ENCODE results near the gene UAP1. TPM values are rescaled to one million over a fixed set of nuclear protein-coding genes. Genes with fewer than 3 reads are reported as not detected.

UAP1 gene
- total RNA-seq: 89.8 and 91.5 TPM in 2 replicates
- polyA plus RNA-seq: 24.8 and 30.6 TPM in 2 replicates
- 45.8 and 47.4 TPM in 2 replicates for polyA plus RNA-seq (2011; cell fraction: cytosol; rRNA removed)
- 65.6 and 84.2 TPM in 2 replicates for polyA plus RNA-seq (2011; cell fraction: nucleus; rRNA removed)
- 98.3 and 141 TPM in 2 replicates for polyA plus RNA-seq (2012)
- 50.8 and 51.9 TPM in 2 replicates for polyA minus RNA-seq
- polyA minus RNA-seq (2011; cell fraction: cytosol; rRNA and poly(A)+ RNA removed): 28.1 TPM
- polyA minus RNA-seq (2011; cell fraction: nucleus; rRNA and poly(A)+ RNA removed): 68.3 and 78.5 TPM in 2 replicates
- percentile 95 among the genes with signal in this experiment for Bru-seq, nascent RNA
- BruChase-seq, experiment 1, labeled RNA remaining after a 6-hour chase: percentile 91 among the genes with signal in this experiment
- percentile 91 among the genes with signal in this experiment for BruChase-seq, experiment 2, labeled RNA remaining after a 2-hour chase
- long read RNA-seq, transcript UAP1-204 (10 exons, 2,294 nt): major isoform, 107 of 263 reads
- long read RNA-seq, transcript UAP1-201 (11 exons, 2,377 nt): minor isoform, 89 of 263 reads
- long read RNA-seq, transcript UAP1-207 (2 exons, 1,147 nt): minor isoform, 5 of 263 reads
- long read RNA-seq, partial matches to known transcripts: 9 of 263 reads
- long read RNA-seq, other reads (novel, unspliced or antisense): 52 of 263 reads

DNA sequence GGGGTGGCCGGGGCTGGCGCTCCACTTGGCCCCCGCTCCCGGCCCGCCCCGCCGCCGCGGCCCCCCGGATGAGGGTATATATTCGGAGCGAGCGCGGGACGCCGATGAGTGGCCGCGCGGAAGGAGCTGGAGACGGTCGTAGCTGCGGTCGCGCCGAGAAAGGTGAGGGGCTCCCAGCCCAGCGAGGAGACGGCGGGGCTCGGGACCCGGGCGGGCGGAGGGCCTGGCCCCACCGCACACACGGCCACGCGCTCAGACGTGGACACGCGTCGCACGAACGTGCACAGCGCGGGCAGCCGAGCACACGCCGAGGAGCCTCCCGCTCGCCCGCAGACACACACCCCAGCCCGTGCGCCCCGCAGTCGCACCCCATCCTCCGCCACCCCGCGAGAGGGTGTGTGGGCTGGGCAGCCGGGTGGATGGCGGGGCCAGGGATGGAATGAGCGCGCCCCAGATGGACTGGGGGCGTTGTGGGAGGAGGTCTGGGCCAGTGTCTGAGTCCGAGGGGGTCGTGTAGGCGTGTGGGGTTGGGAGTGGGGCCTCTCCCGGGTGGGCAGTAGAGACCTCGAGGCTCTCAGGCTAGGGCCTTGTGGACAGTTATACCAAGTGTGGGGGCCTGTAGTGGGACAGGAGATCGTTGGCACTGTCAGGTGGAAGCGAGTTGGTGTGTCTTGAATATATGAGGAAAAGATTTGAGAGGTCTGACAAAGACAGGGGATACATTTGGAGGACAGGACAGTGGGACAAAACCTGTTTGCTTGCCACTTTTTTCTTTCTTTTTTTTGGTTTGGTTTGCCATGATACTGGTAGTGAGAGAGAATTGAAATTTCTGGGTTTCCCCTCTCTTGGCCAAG, at the start of gene UAP1:
Gene UAP1, plus strand, starts transcription at position 107 of the 854 bp plus-strand sequence. CDS start 4,347 bp downstream, outside the sequence.
- FAIRE-seq: peak; percentile 4
- CTCF ChIA-PET: interaction anchor here (0.9 kb wide), 1 partner anchor 13 kb away, joined by 3 read pairs; no protein-coding TSS in a partner anchor
- H3K9me3 ChIP-seq (replicated peaks; ENCODE audit: control insufficient read depth, insufficient read depth, low read length): no peaks in the 10 kb centered on the region
- POLR2A ChIA-PET: interaction anchor here (0.6 to 1.6 kb wide), 4 partner anchors 12 to 43 kb away, joined by 3 to 4 read pairs (median 4); no protein-coding TSS in a partner anchor
- peaks cover 25% of the 10 kb centered on the region for H3K4me1 ChIP-seq (ENCODE audit: control insufficient read depth, extremely low read depth, insufficient read depth, low read length)
- DNase-seq (ENCODE audit: low read depth, low spot score): no peak
- H3K36me3 ChIP-seq (ENCODE audit: control insufficient read depth in 2 of 2, extremely low read depth in 1 of 2, insufficient read depth in 2 of 2, low read length in 2 of 2): peaks cover 0 to 2% of the 10 kb centered on the region in 2 experiments
- TF ChIP-seq MYC (IDR thresholded peaks at IDR 0.05; ENCODE audit: low read depth, low read length) (no peak), POLR2AphosphoS5 (IDR thresholded peaks at IDR 0.05; ENCODE audit: insufficient read depth, low read depth, low read length) (peak; percentile 42), FOS (IDR thresholded peaks at IDR 0.05; ENCODE audit: borderline replicate concordance, insufficient read depth, low read length) (peak; percentile 1), POLR2A (IDR thresholded peaks at IDR 0.05; ENCODE audit: low read depth, low read length) (peak; percentile 68)
- H3K79me2 ChIP-seq (ENCODE audit: control insufficient read depth, insufficient read depth, low read length): peaks cover 53% of the 10 kb centered on the region
- peak within 1 kb of the TSS; percentile 81 for H2AFZ ChIP-seq (ENCODE audit: low read depth, low read length)
- peak within 1 kb of the TSS; percentile 89 for H3K27ac ChIP-seq (ENCODE audit: insufficient read depth, low read depth, low read length)
- H3K27me3 ChIP-seq (ENCODE audit: control insufficient read depth in 2 of 2, insufficient read depth in 2 of 2, low read length in 2 of 2): no peaks in the 10 kb centered on the region
- no TSS peak for BruUV-seq (replicated peaks)
- dilution Hi-C loops (cut with MboI; ENCODE audit: extremely low pct_ligation_motif_present, low sequenced_read_pairs): no loop called here
- no peaks in the 10 kb centered on the region for H3K9me1 ChIP-seq (replicated peaks; ENCODE audit: control insufficient read depth, extremely low read depth, insufficient read depth, low read length)
- H3K4me2 ChIP-seq (ENCODE audit: insufficient read depth, low read length): peak within 1 kb of the TSS; percentile 94
- intact Hi-C loops (cut with micrococcal nuclease): loop anchor here (1.0 to 5.0 kb wide), 6 partner anchors 8 to 505 kb away; partner anchors contain the start of gene UHMK1
- H3K9ac ChIP-seq (replicated peaks; ENCODE audit: extremely low read depth, insufficient read depth, low read length): peak within 1 kb of the TSS; percentile 94
- no peaks in the 10 kb centered on the region for H4K20me1 ChIP-seq (replicated peaks; ENCODE audit: control insufficient read depth, extremely low read depth, insufficient read depth, low read length)
- peak within 1 kb of the TSS; percentile 61 to 95 (median 85) for H3K4me3 ChIP-seq (replicated peaks in 1 of 3; ENCODE audit: insufficient read depth in 1 of 3, low read depth in 1 of 3, low read length in 3 of 3)
